ENCODE data around the gene RGCC. TPM values are rescaled to one million over a fixed set of nuclear protein-coding genes. Genes with fewer than 3 reads are reported as not detected.
A peak's percentile ranks its signal among the peaks of the same experiment; 100 is the strongest.
"Not testable (repeated sequence)": the region's sequence is repeated elsewhere in the genome, so short reads cannot be mapped to it uniquely, and the experiment has no call there.

RGCC gene
- 1 to 10 TPM; 6.2 to 9.0 TPM for total RNA-seq

GRCh38 chr13:41456768-41457588 is at the start of gene RGCC:
Gene RGCC (plus strand): TSS chr13:41457550. CDS start chr13:41457708, 158 bp downstream.
- peak; percentile 90 to 91 for ATAC-seq
- Mint-ChIP-seq H3K27me3 (peaks cover 0 to 3% of the 10 kb centered on the region in 2 donors), H3K4me1 (ENCODE audit: low read depth in 2 of 2) (peaks cover 21 to 24% of the 10 kb centered on the region in 2 donors), H3K36me3 (no peaks in the 10 kb centered on the region), H3K9me3 (no peaks in the 10 kb centered on the region), H3K4me3 (peak within 1 kb of the TSS; percentile 74), H3K27ac (no peak within 1 kb of the TSS)
- DNase-seq (ENCODE audit: low spot score), result peak; percentile 89

- H3K9me3 Mint-ChIP-seq, result no peaks in the 10 kb centered on the region
- H3K4me1 Mint-ChIP-seq (ENCODE audit: low read depth in 2 of 2), result no peaks in the 10 kb centered on the region
- no peaks in the 10 kb centered on the region for H3K36me3 Mint-ChIP-seq
- H3K27ac Mint-ChIP-seq, result no peak overlapping the region
- ATAC-seq, result no peak
- H3K27me3 Mint-ChIP-seq, result peaks cover 0 to 7% of the 10 kb centered on the region in 2 donors
- no peak for DNase-seq (ENCODE audit: low spot score)
- no peak overlapping the region for H3K4me3 Mint-ChIP-seq
Observed at GRCh38 chr13:41408121-41408520, 49.2 kb upstream of the RGCC start.

GRCh38 chr13:41408746-41409145 is 48.6 kb upstream of the RGCC start:
- DNase-seq (ENCODE audit: low spot score), result no peak
- ATAC-seq, result no peak
- Mint-ChIP-seq H3K27me3 (peaks cover 0 to 7% of the 10 kb centered on the region in 2 donors), H3K4me3 (no peak overlapping the region), H3K36me3 (no peaks in the 10 kb centered on the region), H3K4me1 (ENCODE audit: low read depth in 2 of 2) (no peaks in the 10 kb centered on the region), H3K9me3 (no peaks in the 10 kb centered on the region), H3K27ac (no peak overlapping the region)

GRCh38 chr13:41409611-41410010 is 47.7 kb upstream of the RGCC start:
- Mint-ChIP-seq H3K36me3 (no peaks in the 10 kb centered on the region), H3K4me3 (no peak overlapping the region), H3K27ac (no peak overlapping the region), H3K27me3 (peaks cover 0 to 7% of the 10 kb centered on the region in 2 donors), H3K4me1 (ENCODE audit: low read depth in 2 of 2) (no peaks in the 10 kb centered on the region), H3K9me3 (no peaks in the 10 kb centered on the region)
- DNase-seq (ENCODE audit: low spot score) (no peak), ATAC-seq (no peak)

- Mint-ChIP-seq H3K4me3 (no peak overlapping the region), H3K27me3 (peaks cover 0 to 7% of the 10 kb centered on the region in 2 donors), H3K4me1 (ENCODE audit: low read depth in 2 of 2) (no peaks in the 10 kb centered on the region), H3K9me3 (no peaks in the 10 kb centered on the region), H3K36me3 (no peaks in the 10 kb centered on the region), H3K27ac (no peak overlapping the region)
- DNase-seq (ENCODE audit: low spot score), result no peak
- no peak for ATAC-seq
Observed at GRCh38 chr13:41411060-41411459, 46.3 kb upstream of the RGCC start.

GRCh38 chr13:41411522-41411921 is 45.8 kb upstream of the RGCC start:
- Mint-ChIP-seq H3K9me3 (no peaks in the 10 kb centered on the region), H3K4me1 (ENCODE audit: low read depth in 2 of 2) (no peaks in the 10 kb centered on the region), H3K4me3 (no peak overlapping the region), H3K27me3 (peaks cover 0 to 7% of the 10 kb centered on the region in 2 donors), H3K27ac (no peak overlapping the region), H3K36me3 (no peaks in the 10 kb centered on the region)
- no peak for DNase-seq (ENCODE audit: low spot score)
- no peak for ATAC-seq

- ATAC-seq, result no peak
Observed at GRCh38 chr13:41413872-41414271, 43.5 kb upstream of the RGCC start.

GRCh38 chr13:41416276-41416675 is 41.1 kb upstream of the RGCC start:
- Mint-ChIP-seq H3K27ac (no peak overlapping the region), H3K9me3 (no peaks in the 10 kb centered on the region)

More at GRCh38 chr13:41413872-41414271, 43.5 kb upstream of the RGCC start:
- H3K4me3 Mint-ChIP-seq, result no peak overlapping the region
- no peaks in the 10 kb centered on the region for H3K36me3 Mint-ChIP-seq
- DNase-seq (ENCODE audit: low spot score), result no peak
- H3K9me3 Mint-ChIP-seq, result no peaks in the 10 kb centered on the region
- no peak overlapping the region for H3K27ac Mint-ChIP-seq
- H3K27me3 Mint-ChIP-seq, result peaks cover 0 to 5% of the 10 kb centered on the region in 2 donors
- H3K4me1 Mint-ChIP-seq (ENCODE audit: low read depth in 2 of 2), result no peaks in the 10 kb centered on the region

GRCh38 chr13:41418027-41418426 is 39.3 kb upstream of the RGCC start:
- Mint-ChIP-seq H3K36me3 (no peaks in the 10 kb centered on the region), H3K27ac (no peak overlapping the region), H3K4me1 (ENCODE audit: low read depth in 2 of 2) (no peaks in the 10 kb centered on the region), H3K9me3 (no peaks in the 10 kb centered on the region), H3K4me3 (no peak overlapping the region), H3K27me3 (peaks cover 0 to 4% of the 10 kb centered on the region in 2 donors)
- ATAC-seq, result no peak
- DNase-seq (ENCODE audit: low spot score), result no peak

More at GRCh38 chr13:41416276-41416675, 41.1 kb upstream of the RGCC start:
- Mint-ChIP-seq H3K4me1 (ENCODE audit: low read depth in 2 of 2) (no peaks in the 10 kb centered on the region), H3K27me3 (peaks cover 0 to 4% of the 10 kb centered on the region in 2 donors), H3K4me3 (no peak overlapping the region), H3K36me3 (no peaks in the 10 kb centered on the region)
- DNase-seq (ENCODE audit: low spot score) (no peak), ATAC-seq (no peak)

- H3K27me3 Mint-ChIP-seq, result peaks cover 0 to 4% of the 10 kb centered on the region in 2 donors
- no peak overlapping the region for H3K27ac Mint-ChIP-seq
- ATAC-seq (no peak), DNase-seq (ENCODE audit: low spot score) (no peak)
- no peak overlapping the region for H3K4me3 Mint-ChIP-seq
- no peaks in the 10 kb centered on the region for H3K4me1 Mint-ChIP-seq (ENCODE audit: low read depth in 2 of 2)
- no peaks in the 10 kb centered on the region for H3K36me3 Mint-ChIP-seq
- no peaks in the 10 kb centered on the region for H3K9me3 Mint-ChIP-seq
Observed at GRCh38 chr13:41418731-41419130, 38.6 kb upstream of the RGCC start.

- Mint-ChIP-seq H3K4me1 (ENCODE audit: low read depth in 2 of 2) (no peaks in the 10 kb centered on the region), H3K27ac (no peak overlapping the region), H3K36me3 (no peaks in the 10 kb centered on the region), H3K9me3 (no peaks in the 10 kb centered on the region), H3K4me3 (no peak overlapping the region), H3K27me3 (peaks cover 0 to 4% of the 10 kb centered on the region in 2 donors)
- DNase-seq (ENCODE audit: low spot score) (no peak), ATAC-seq (no peak)
Observed at GRCh38 chr13:41419206-41419605, 38.1 kb upstream of the RGCC start.

- H3K4me3 Mint-ChIP-seq, result no peak overlapping the region
- H3K27ac Mint-ChIP-seq, result no peak overlapping the region
- DNase-seq (ENCODE audit: low spot score) (no peak), ATAC-seq (no peak)
- H3K4me1 Mint-ChIP-seq (ENCODE audit: low read depth in 2 of 2), result no peaks in the 10 kb centered on the region
- H3K9me3 Mint-ChIP-seq, result no peaks in the 10 kb centered on the region
- no peaks in the 10 kb centered on the region for H3K36me3 Mint-ChIP-seq
- peaks cover 0 to 4% of the 10 kb centered on the region in 2 donors for H3K27me3 Mint-ChIP-seq
Observed at GRCh38 chr13:41420146-41420545, 37.2 kb upstream of the RGCC start.

- not testable (repeated sequence) for DNase-seq (ENCODE audit: low spot score); H3K36me3 Mint-ChIP-seq; ATAC-seq; H3K27ac Mint-ChIP-seq; H3K27me3 Mint-ChIP-seq; H3K9me3 Mint-ChIP-seq; H3K4me3 Mint-ChIP-seq; H3K4me1 Mint-ChIP-seq (ENCODE audit: low read depth in 2 of 2)
Observed at GRCh38 chr13:41421330-41421729, 36.0 kb upstream of the RGCC start.

- H3K27ac Mint-ChIP-seq; ATAC-seq; H3K36me3 Mint-ChIP-seq; H3K27me3 Mint-ChIP-seq; H3K4me3 Mint-ChIP-seq; H3K4me1 Mint-ChIP-seq (ENCODE audit: low read depth in 2 of 2); H3K9me3 Mint-ChIP-seq; DNase-seq (ENCODE audit: low spot score): not testable (repeated sequence)
Observed at GRCh38 chr13:41421983-41422382, 35.4 kb upstream of the RGCC start.

Data from natural killer cell treated with Interleukin-12 subunit alpha and Interleukin-12 subunit beta and Interleukin-15 and Interleukin-18, amount 100 ng/mL, for 72 hours (primary cell).